OCI-LY1 (cell line): ENCODE data around the gene DNHD1.

Experiments used
- H2AFZ ChIP-seq: fragments of 200-600 bp; sonication (generic), shearing (Covaris generic); 2 replicates; pipeline ENCODE4 v1.6.0; 2014; ENCODE audit warnings: antibody characterized with exemption, mild to moderate bottlenecking, low read length
- H3F3A ChIP-seq: fragments of 200-600 bp; sonication (generic), shearing (Covaris generic); 2 replicates; pipeline ENCODE4 v1.6.0; 2014; ENCODE audit warnings: mild to moderate bottlenecking, antibody characterized with exemption, low read length, moderate library complexity; ENCODE audit not compliant: insufficient read depth
- H3K27ac ChIP-seq: fragments of 200-600 bp; sonication (generic); 2 replicates; pipeline ENCODE4 v1.5.1; 2014; ENCODE audit warnings: low read length, mixed run types, mild to moderate bottlenecking, low read depth; ENCODE audit not compliant: poor library complexity, severe bottlenecking
- H3K27me3 ChIP-seq: fragments of 200-600 bp; sonication (generic); 2 replicates; pipeline ENCODE4 v1.6.0; 2014; ENCODE audit warnings: antibody characterized with exemption, mild to moderate bottlenecking, low read length, moderate library complexity; ENCODE audit not compliant: insufficient read depth
- H3K36me3 ChIP-seq: fragments of 200-600 bp; sonication (generic); 2 replicates; pipeline ENCODE4 v1.6.1; 2014; ENCODE audit warnings: mild to moderate bottlenecking, antibody characterized with exemption, low read length, moderate library complexity, mixed read lengths; ENCODE audit not compliant: insufficient read depth
- H3K4me1 ChIP-seq: fragments of 200-600 bp; sonication (generic); 2 replicates; pipeline ENCODE4 v1.5.1; 2014; ENCODE audit warnings: mild to moderate bottlenecking, low read length, moderate library complexity; ENCODE audit not compliant: insufficient read depth, severe bottlenecking
- H3K4me2 ChIP-seq: fragments of 200-600 bp; sonication (generic), shearing (Covaris generic); 2 replicates; pipeline ENCODE4 v1.6.1; 2014; ENCODE audit warnings: low read length
- H3K4me3 ChIP-seq: fragments of 200-600 bp; sonication (generic); 2 replicates; pipeline ENCODE4 v1.5.1; 2014; ENCODE audit warnings: low read length, low read depth, mild to moderate bottlenecking, mixed read lengths; ENCODE audit not compliant: poor library complexity, severe bottlenecking
- H3K79me2 ChIP-seq: fragments of 200-600 bp; shearing (Covaris generic); 2 replicates; pipeline ENCODE4 v1.6.1; 2016; ENCODE audit warnings: mixed run types, low read length, mixed read lengths; ENCODE audit not compliant: insufficient read depth
- H3K9ac ChIP-seq: fragments of 200-600 bp; sonication (generic), shearing (Covaris generic); 2 replicates; pipeline ENCODE4 v1.6.1; 2014; ENCODE audit warnings: mild to moderate bottlenecking, low read length, mixed read lengths
- H3K9me2 ChIP-seq: fragments of 200-600 bp; sonication (generic), shearing (Covaris generic); 2 replicates; pipeline ENCODE4 v1.6.1; 2014; ENCODE audit warnings: low read depth, mild to moderate bottlenecking, low read length, mixed read lengths
- H3K9me3 ChIP-seq: fragments of 200-600 bp; shearing (Covaris generic); 2 replicates; pipeline ENCODE4 v1.6.1; 2014; ENCODE audit warnings: low read length, mixed read lengths
- H4K20me1 ChIP-seq: fragments of 200-600 bp; sonication (generic), shearing (Covaris generic); 2 replicates; pipeline ENCODE4 v1.6.0; 2016; ENCODE audit warnings: mild to moderate bottlenecking, low read length; ENCODE audit not compliant: insufficient read depth
- EZH2 ChIP-seq: fragments of 200-600 bp; sonication (generic), shearing (Covaris generic); IDR thresholded peaks from 2 replicates; pipeline ENCODE4 v1.8.0; 2017; ENCODE audit warnings: borderline replicate concordance, mixed run types, mild to moderate bottlenecking, antibody characterized with exemption, low read length, moderate library complexity, mixed read lengths
- TF ChIP-seq, protein P1 (sequence below): fragments of 200-600 bp; sonication (generic), shearing (Covaris generic); IDR thresholded peaks from 2 replicates; pipeline ENCODE4 v1.5.1; 2017; ENCODE audit warnings: mild to moderate bottlenecking, antibody characterized with exemption, low read length, moderate library complexity, mixed read lengths

DNHD1 gene

GRCh38 chr11:6475936-6476335 lies 21.1 kb upstream of the DNHD1 start:
- Histone ChIP-seq H3K79me2 (peaks cover 6% of the 10 kb centered on the region; the same call in 1 of the 2 replicates), H2AFZ (no peak overlapping the region), H3K36me3 (peaks cover 40% of the 10 kb centered on the region), H3K4me2 (no peak overlapping the region), H3K4me3 (no peak overlapping the region), H3F3A (no peaks in the 10 kb centered on the region), H3K4me1 (peaks cover 17% of the 10 kb centered on the region), H3K9me2 (no peaks in the 10 kb centered on the region), H3K27me3 (no peaks in the 10 kb centered on the region), H3K27ac (no peak overlapping the region), H4K20me1 (no peaks in the 10 kb centered on the region), H3K9ac (no peak overlapping the region), H3K9me3 (no peaks in the 10 kb centered on the region)
- TF ChIP-seq, protein P1, sequence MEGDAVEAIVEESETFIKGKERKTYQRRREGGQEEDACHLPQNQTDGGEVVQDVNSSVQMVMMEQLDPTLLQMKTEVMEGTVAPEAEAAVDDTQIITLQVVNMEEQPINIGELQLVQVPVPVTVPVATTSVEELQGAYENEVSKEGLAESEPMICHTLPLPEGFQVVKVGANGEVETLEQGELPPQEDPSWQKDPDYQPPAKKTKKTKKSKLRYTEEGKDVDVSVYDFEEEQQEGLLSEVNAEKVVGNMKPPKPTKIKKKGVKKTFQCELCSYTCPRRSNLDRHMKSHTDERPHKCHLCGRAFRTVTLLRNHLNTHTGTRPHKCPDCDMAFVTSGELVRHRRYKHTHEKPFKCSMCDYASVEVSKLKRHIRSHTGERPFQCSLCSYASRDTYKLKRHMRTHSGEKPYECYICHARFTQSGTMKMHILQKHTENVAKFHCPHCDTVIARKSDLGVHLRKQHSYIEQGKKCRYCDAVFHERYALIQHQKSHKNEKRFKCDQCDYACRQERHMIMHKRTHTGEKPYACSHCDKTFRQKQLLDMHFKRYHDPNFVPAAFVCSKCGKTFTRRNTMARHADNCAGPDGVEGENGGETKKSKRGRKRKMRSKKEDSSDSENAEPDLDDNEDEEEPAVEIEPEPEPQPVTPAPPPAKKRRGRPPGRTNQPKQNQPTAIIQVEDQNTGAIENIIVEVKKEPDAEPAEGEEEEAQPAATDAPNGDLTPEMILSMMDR, result no peak; the same call in 1 of the 2 replicates
- no peak for TF ChIP-seq EZH2

GRCh38 chr11:6476571-6476970 lies 20.5 kb upstream of the DNHD1 start:
- no peaks in the 10 kb centered on the region for H4K20me1 ChIP-seq
- no peak overlapping the region for H3K27ac ChIP-seq
- no peaks in the 10 kb centered on the region for H3K9me3 ChIP-seq

GRCh38 chr11:6480299-6480914 lies 16.7 kb upstream of the DNHD1 start:
- Histone ChIP-seq H3K27ac (peak overlapping the region; percentile 42), H2AFZ (no peak overlapping the region), H3K9me2 (no peaks in the 10 kb centered on the region), H3K9me3 (no peaks in the 10 kb centered on the region), H3K9ac (peak overlapping the region; percentile 98), H3K79me2 (peaks cover 28% of the 10 kb centered on the region), H3K27me3 (no peaks in the 10 kb centered on the region), H4K20me1 (no peaks in the 10 kb centered on the region), H3K36me3 (peaks cover 73% of the 10 kb centered on the region), H3K4me1 (peaks cover 22% of the 10 kb centered on the region), H3K4me2 (peak overlapping the region; percentile 98), H3F3A (no peaks in the 10 kb centered on the region), H3K4me3 (peak overlapping the region; percentile 96)
- no peak for TF ChIP-seq EZH2
- TF ChIP-seq, protein P1, result no peak

More at GRCh38 chr11:6476571-6476970, 20.5 kb upstream of the DNHD1 start:
- TF ChIP-seq, protein P1, result no peak
- TF ChIP-seq EZH2, result no peak
- H3F3A ChIP-seq, result no peaks in the 10 kb centered on the region
- no peak overlapping the region for H2AFZ ChIP-seq
- no peaks in the 10 kb centered on the region for H3K27me3 ChIP-seq
- H3K4me2 ChIP-seq, result no peak overlapping the region
- H3K4me3 ChIP-seq, result no peak overlapping the region
- H3K9ac ChIP-seq, result no peak overlapping the region
- peaks cover 40% of the 10 kb centered on the region for H3K36me3 ChIP-seq
- peaks cover 8% of the 10 kb centered on the region for H3K79me2 ChIP-seq
- H3K9me2 ChIP-seq, result no peaks in the 10 kb centered on the region
- peaks cover 17% of the 10 kb centered on the region for H3K4me1 ChIP-seq
